CD14-positive monocyte (primary cell): ENCODE data around the gene C10orf143. TPM values are rescaled to one million over a fixed set of nuclear protein-coding genes. Genes with fewer than 3 reads are reported as not detected.

Experiments
- DNase-seq, 3 donors: peaks; one replicate each; pipeline ENCODE4 v3.0.0-alpha.2; 2011 to 2022
- H2AFZ ChIP-seq: 2 replicates; pipeline ENCODE4 v1.6.0; 2012; ENCODE audit warnings: mild to moderate bottlenecking, low read depth, low read length, inconsistent platforms; ENCODE audit not compliant: insufficient read depth, poor library complexity, severe bottlenecking
- H3K27ac ChIP-seq, 2 donors: 1 replicate in 1 of 2; 2 replicates in 1 of 2; pipeline ENCODE4 v1.5.1; 2012 to 2013; ENCODE audit warnings: low read length in 2 of 2, control low read depth in 1 of 2, inconsistent platforms in 1 of 2, low read depth in 1 of 2, mild to moderate bottlenecking in 1 of 2
- H3K27me3 ChIP-seq, 2 donors: one replicate each; pipeline versions ENCODE4 v1.6.0 to v1.6.1; 2011 to 2013; ENCODE audit warnings: low read length in 2 of 2; ENCODE audit not compliant: control insufficient read depth in 2 of 2, insufficient read depth in 2 of 2
- H3K36me3 ChIP-seq, 2 donors: replicated peaks in 1 of 2; 1 replicate in 1 of 2; 2 replicates in 1 of 2; pipeline versions ENCODE4 v1.5.1 to v1.6.1; 2012 to 2013; ENCODE audit warnings: low read length in 2 of 2, control low read depth in 1 of 2, inconsistent platforms in 1 of 2, mild to moderate bottlenecking in 1 of 2; ENCODE audit not compliant: insufficient read depth in 2 of 2, control insufficient read depth in 1 of 2
- H3K4me1 ChIP-seq, 2 donors: 1 replicate in 1 of 2; 2 replicates in 1 of 2; pipeline versions ENCODE4 v1.5.1 to v1.6.1; 2012 to 2013; ENCODE audit warnings: low read length in 2 of 2, control low read depth in 1 of 2, inconsistent platforms in 1 of 2, mild to moderate bottlenecking in 1 of 2, moderate library complexity in 1 of 2; ENCODE audit not compliant: insufficient read depth in 2 of 2, control insufficient read depth in 1 of 2
- H3K4me2 ChIP-seq: replicated peaks from 2 replicates; pipeline ENCODE3; 2012; ENCODE audit warnings: low read length, moderate library complexity, mild to moderate bottlenecking; ENCODE audit not compliant: poor library complexity, severe bottlenecking; ENCODE audit errors: extremely low read depth
- H3K4me3 ChIP-seq, 3 experiments: fragments of 200-600 bp in 1 of 3; sonication (generic) in 1 of 3; replicated peaks in 1 of 3; 1 replicate in 2 of 3; 2 replicates in 1 of 3; pipeline ENCODE4 v1.5.1; 2011 to 2013; ENCODE audit warnings: low read length in 3 of 3, mild to moderate bottlenecking in 3 of 3, control low read depth in 2 of 3, low read depth in 2 of 3, inconsistent platforms in 1 of 3, moderate library complexity in 1 of 3
- H3K79me2 ChIP-seq: 2 replicates; pipeline ENCODE4 v1.6.0; 2012; ENCODE audit warnings: mild to moderate bottlenecking, control low read depth, inconsistent platforms, low read length, moderate library complexity; ENCODE audit not compliant: insufficient read depth
- H3K9ac ChIP-seq: 2 replicates; pipeline ENCODE4 v1.6.0; 2017; ENCODE audit warnings: low read length, mild to moderate bottlenecking; ENCODE audit not compliant: insufficient read depth, poor library complexity, severe bottlenecking
- H3K9me3 ChIP-seq, 2 donors: replicated peaks in 1 of 2; 1 replicate in 1 of 2; 2 replicates in 1 of 2; pipeline versions ENCODE4 v1.5.1 to v1.6.1; 2012 to 2013; ENCODE audit warnings: low read length in 2 of 2, control low read depth in 1 of 2; ENCODE audit not compliant: control insufficient read depth in 1 of 2, insufficient read depth in 1 of 2
- H4K20me1 ChIP-seq: 2 replicates; pipeline ENCODE4 v1.6.0; 2012; ENCODE audit warnings: mild to moderate bottlenecking, low read length, control low read depth, moderate library complexity; ENCODE audit not compliant: insufficient read depth
- H3K27ac Mint-ChIP-seq, 7 donors: one replicate each; pipeline ENCODE4 v1.8.0; 2020; ENCODE audit warnings: mild to moderate bottlenecking in 7 of 7, mixed read lengths in 7 of 7, moderate library complexity in 6 of 7, inconsistent platforms in 2 of 7
- H3K27me3 Mint-ChIP-seq, 3 donors: one replicate each; pipeline ENCODE4 v1.8.0; 2021 to 2022; ENCODE audit warnings: low read depth in 3 of 3, mild to moderate bottlenecking in 3 of 3, mixed read lengths in 3 of 3, moderate library complexity in 3 of 3, inconsistent platforms in 1 of 3
- H3K36me3 Mint-ChIP-seq, 2 donors: one replicate each; pipeline ENCODE4 v1.8.0; 2020; ENCODE audit warnings: mixed read lengths in 2 of 2, inconsistent platforms in 1 of 2, mild to moderate bottlenecking in 1 of 2
- H3K4me1 Mint-ChIP-seq: one replicate; pipeline ENCODE4 v1.8.0; 2020; ENCODE audit warnings: mild to moderate bottlenecking, mixed read lengths
- H3K4me3 Mint-ChIP-seq, 2 donors: one replicate each; pipeline ENCODE4 v1.8.0; 2020; ENCODE audit warnings: mild to moderate bottlenecking in 2 of 2, mixed read lengths in 2 of 2, moderate library complexity in 1 of 2
- H3K9me3 Mint-ChIP-seq, 7 donors: one replicate each; pipeline ENCODE4 v1.8.0; 2020 to 2022; ENCODE audit warnings: mixed read lengths in 7 of 7, mild to moderate bottlenecking in 6 of 7, moderate library complexity in 6 of 7, inconsistent platforms in 2 of 7
- WGBS: methylation state at CpG from one replicate; pipeline ENCODE4 v1.1.5; 2013; ENCODE audit warnings: missing lambda C conversion rate; ENCODE audit not compliant: insufficient coverage; 5-methylcytosine and 5-hydroxymethylcytosine counted together
- intact Hi-C, 2 donors: fragments of 100-400 bp; cut with micrococcal nuclease; formaldehyde crosslinking; loops; one replicate each; pipeline versions ENCODE4 v1.15.0 to v1.15.1; 2023
- polyA plus RNA-seq, 3 donors: library from polyadenylated mRNA; depleted of rRNA in 1 of 3; unstranded in 2 of 3; stranded (reverse) in 1 of 3; fragments of 300-500 nt in 2 of 3; fragments of >200 nt in 1 of 3; fragmentation: Illumina TruSeq in 2 of 3; gene quantifications; 1 replicate in 2 of 3; 2 replicates in 1 of 3; pipeline ENCODE4 v1.2.3, GENCODE V29; 2012 to 2021
- TF ChIP-seq, protein P1 (sequence below): fragments of 200-600 bp; IDR thresholded peaks from one replicate; pipeline ENCODE4 v1.8.0; 2022; ENCODE audit warnings: antibody characterized with exemption, mild to moderate bottlenecking

Gene C10orf143
- polyA plus RNA-seq, 3 donors = 3.6 to 11.6 (median 8.0) TPM

DNA sequence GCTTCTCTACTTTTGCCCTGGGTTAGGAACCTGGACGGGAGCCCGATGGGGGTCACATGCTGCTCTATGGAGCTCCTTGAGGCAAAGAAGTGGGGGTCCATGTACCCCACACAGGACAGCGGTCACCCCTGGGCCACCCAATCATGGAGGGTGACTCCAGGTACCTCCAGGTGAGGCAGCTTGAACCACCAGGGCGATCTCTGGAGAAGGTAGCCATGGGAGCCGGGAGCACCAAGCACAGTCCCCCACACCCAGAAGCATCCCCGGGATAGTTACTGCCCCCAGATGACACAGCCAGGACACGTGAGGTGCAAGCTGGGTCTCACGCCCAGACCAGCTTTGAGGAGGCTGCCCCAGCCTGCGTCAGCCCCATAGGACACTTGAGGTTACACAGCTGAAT is 58.4 kb downstream of the C10orf143 start:
- 92% methylated on average over 8 of the region's 9 CpGs for WGBS
- Histone ChIP-seq H3K9ac (no peak overlapping the region), H3K4me2 (no peak overlapping the region), H4K20me1 (no peaks in the 10 kb centered on the region), H3K4me1 (no peaks in the 10 kb centered on the region), H3K27me3 (no peaks in the 10 kb centered on the region), H3K27ac (no peak overlapping the region), H3K4me3 (no peak overlapping the region), H3K9me3 (peaks cover 6 to 9% of the 10 kb centered on the region in 2 donors), H2AFZ (no peak overlapping the region), H3K36me3 (no peaks in the 10 kb centered on the region), H3K79me2 (no peaks in the 10 kb centered on the region)
- no peaks in the 10 kb centered on the region for H3K36me3 Mint-ChIP-seq
- intact Hi-C loops = no loop called here
- peaks cover 0 to 5% (median 0%) of the 10 kb centered on the region in 3 donors for H3K27me3 Mint-ChIP-seq
- DNase-seq = no peak
- no peak overlapping the region for H3K4me3 Mint-ChIP-seq
- H3K27ac Mint-ChIP-seq = no peak overlapping the region
- peaks cover 4 to 27% (median 17%) of the 10 kb centered on the region in 7 donors for H3K9me3 Mint-ChIP-seq
- TF ChIP-seq, protein P1, sequence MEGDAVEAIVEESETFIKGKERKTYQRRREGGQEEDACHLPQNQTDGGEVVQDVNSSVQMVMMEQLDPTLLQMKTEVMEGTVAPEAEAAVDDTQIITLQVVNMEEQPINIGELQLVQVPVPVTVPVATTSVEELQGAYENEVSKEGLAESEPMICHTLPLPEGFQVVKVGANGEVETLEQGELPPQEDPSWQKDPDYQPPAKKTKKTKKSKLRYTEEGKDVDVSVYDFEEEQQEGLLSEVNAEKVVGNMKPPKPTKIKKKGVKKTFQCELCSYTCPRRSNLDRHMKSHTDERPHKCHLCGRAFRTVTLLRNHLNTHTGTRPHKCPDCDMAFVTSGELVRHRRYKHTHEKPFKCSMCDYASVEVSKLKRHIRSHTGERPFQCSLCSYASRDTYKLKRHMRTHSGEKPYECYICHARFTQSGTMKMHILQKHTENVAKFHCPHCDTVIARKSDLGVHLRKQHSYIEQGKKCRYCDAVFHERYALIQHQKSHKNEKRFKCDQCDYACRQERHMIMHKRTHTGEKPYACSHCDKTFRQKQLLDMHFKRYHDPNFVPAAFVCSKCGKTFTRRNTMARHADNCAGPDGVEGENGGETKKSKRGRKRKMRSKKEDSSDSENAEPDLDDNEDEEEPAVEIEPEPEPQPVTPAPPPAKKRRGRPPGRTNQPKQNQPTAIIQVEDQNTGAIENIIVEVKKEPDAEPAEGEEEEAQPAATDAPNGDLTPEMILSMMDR = no peak
- no peaks in the 10 kb centered on the region for H3K4me1 Mint-ChIP-seq

DNA sequence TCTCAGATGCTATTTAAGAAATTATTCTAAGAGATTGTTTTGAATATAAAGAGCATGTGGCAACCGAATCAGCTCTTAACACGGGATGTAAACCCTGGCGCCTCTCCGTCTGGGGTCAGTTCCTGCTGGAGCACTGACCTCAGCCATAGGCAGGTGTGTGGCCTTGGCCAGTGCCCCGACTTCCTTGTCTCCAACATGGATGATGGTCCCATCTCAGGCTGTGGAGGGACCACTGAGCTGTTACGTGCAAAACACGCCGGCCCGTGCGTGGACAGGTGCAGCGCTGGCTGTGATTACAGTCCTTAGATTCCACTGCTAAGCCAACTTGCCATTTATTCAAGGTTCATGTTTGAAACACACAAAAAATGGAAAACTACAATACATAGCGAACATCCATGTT is 59.9 kb downstream of the C10orf143 start:
- Mint-ChIP-seq H3K27me3 (peaks cover 0 to 5% (median 3%) of the 10 kb centered on the region in 3 donors), H3K9me3 (peaks cover 2 to 18% (median 9%) of the 10 kb centered on the region in 7 donors), H3K4me1 (no peaks in the 10 kb centered on the region), H3K27ac (no peak overlapping the region), H3K36me3 (no peaks in the 10 kb centered on the region), H3K4me3 (no peak overlapping the region)
- Histone ChIP-seq H3K79me2 (no peaks in the 10 kb centered on the region), H3K4me2 (no peak overlapping the region), H4K20me1 (no peaks in the 10 kb centered on the region), H3K36me3 (no peaks in the 10 kb centered on the region), H3K4me3 (no peak overlapping the region), H3K9ac (no peak overlapping the region), H3K27ac (no peak overlapping the region), H3K4me1 (no peaks in the 10 kb centered on the region), H3K27me3 (no peaks in the 10 kb centered on the region), H2AFZ (no peak overlapping the region), H3K9me3 (peaks cover 0 to 6% of the 10 kb centered on the region in 2 donors)
- DNase-seq = no peak
- TF ChIP-seq, protein P1 = no peak
- intact Hi-C loops = no loop called here
- 93% methylated on average over 12 of the region's 12 CpGs for WGBS
